ENCODE measurements around the gene ZNF536.

- TF ChIP-seq EZH2 (IDR thresholded peaks at IDR 0.05; ENCODE audit: low read depth): no peak
- TF ChIP-seq, protein P1, sequence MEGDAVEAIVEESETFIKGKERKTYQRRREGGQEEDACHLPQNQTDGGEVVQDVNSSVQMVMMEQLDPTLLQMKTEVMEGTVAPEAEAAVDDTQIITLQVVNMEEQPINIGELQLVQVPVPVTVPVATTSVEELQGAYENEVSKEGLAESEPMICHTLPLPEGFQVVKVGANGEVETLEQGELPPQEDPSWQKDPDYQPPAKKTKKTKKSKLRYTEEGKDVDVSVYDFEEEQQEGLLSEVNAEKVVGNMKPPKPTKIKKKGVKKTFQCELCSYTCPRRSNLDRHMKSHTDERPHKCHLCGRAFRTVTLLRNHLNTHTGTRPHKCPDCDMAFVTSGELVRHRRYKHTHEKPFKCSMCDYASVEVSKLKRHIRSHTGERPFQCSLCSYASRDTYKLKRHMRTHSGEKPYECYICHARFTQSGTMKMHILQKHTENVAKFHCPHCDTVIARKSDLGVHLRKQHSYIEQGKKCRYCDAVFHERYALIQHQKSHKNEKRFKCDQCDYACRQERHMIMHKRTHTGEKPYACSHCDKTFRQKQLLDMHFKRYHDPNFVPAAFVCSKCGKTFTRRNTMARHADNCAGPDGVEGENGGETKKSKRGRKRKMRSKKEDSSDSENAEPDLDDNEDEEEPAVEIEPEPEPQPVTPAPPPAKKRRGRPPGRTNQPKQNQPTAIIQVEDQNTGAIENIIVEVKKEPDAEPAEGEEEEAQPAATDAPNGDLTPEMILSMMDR (conservative IDR thresholded peaks at IDR 0.05): no peak
These were observed 92.0 kb downstream of the ZNF536 start for GRCh38 chr19:30464162-30464561.
